ENCODE results near the gene PGLYRP2.

- TF ChIP-seq, protein P1, sequence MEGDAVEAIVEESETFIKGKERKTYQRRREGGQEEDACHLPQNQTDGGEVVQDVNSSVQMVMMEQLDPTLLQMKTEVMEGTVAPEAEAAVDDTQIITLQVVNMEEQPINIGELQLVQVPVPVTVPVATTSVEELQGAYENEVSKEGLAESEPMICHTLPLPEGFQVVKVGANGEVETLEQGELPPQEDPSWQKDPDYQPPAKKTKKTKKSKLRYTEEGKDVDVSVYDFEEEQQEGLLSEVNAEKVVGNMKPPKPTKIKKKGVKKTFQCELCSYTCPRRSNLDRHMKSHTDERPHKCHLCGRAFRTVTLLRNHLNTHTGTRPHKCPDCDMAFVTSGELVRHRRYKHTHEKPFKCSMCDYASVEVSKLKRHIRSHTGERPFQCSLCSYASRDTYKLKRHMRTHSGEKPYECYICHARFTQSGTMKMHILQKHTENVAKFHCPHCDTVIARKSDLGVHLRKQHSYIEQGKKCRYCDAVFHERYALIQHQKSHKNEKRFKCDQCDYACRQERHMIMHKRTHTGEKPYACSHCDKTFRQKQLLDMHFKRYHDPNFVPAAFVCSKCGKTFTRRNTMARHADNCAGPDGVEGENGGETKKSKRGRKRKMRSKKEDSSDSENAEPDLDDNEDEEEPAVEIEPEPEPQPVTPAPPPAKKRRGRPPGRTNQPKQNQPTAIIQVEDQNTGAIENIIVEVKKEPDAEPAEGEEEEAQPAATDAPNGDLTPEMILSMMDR (IDR thresholded peaks at IDR 0.05; ENCODE audit: low read length): no peak
- no peak for TF ChIP-seq EZH2phosphoT487 (IDR thresholded peaks at IDR 0.05; ENCODE audit: low read length)
Measured at GRCh38 chr19:15439821-15440641, 39.3 kb downstream of the PGLYRP2 start.

Data from MM.1S (cell line).